C4-2B (cell line): ENCODE measurements around the gene CASQ2.

ENCODE experiments used
- CTCF ChIP-seq: fragments of 450-650 bp; conservative IDR thresholded peaks from 2 replicates; pipeline ENCODE4 v1.5.1; 2017; ENCODE audit warnings: mild to moderate bottlenecking
- ZFX ChIP-seq: fragments of 450-650 bp; IDR thresholded peaks from 2 replicates; pipeline ENCODE4 v1.6.1; 2017

- TF ChIP-seq CTCF, result 0 out of 2 replicates have a peak, but pooled peaks have one; percentile 1
- no peak for TF ChIP-seq ZFX
These were observed 50.3 kb downstream of the CASQ2 start for GRCh38 chr1:115718011-115718754.
